GM21723 (cell line): ENCODE data around the gene PIGZ.

ENCODE experiments used
- ATAC-seq: cut with Tn5 transposase; IDR thresholded peaks from one replicate; pipeline ENCODE4 v1.9.1; 2021; ENCODE audit warnings: mild to moderate bottlenecking, moderate library complexity; ENCODE audit not compliant: unreplicated experiment

The PIGZ gene

DNA sequence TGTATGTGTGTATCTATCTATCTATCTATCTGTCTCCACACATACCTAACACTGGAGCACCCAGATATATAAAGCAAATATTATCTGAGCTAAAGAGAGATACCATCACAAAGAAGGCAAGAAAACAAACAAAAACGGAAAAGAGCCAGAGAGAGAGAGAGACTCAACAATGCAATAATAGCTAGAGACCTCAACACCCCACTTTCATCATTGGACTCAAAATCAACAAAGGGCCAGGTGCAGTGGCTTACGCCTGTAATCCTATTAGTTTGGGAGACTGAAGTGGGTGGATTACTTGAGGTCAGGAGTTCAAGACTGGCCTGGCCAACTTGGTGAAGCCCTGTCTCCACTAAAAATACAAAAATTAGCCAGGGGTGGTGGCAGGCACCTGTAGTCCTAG is 49.7 kb downstream of the PIGZ start:
- ATAC-seq, result no peak

DNA sequence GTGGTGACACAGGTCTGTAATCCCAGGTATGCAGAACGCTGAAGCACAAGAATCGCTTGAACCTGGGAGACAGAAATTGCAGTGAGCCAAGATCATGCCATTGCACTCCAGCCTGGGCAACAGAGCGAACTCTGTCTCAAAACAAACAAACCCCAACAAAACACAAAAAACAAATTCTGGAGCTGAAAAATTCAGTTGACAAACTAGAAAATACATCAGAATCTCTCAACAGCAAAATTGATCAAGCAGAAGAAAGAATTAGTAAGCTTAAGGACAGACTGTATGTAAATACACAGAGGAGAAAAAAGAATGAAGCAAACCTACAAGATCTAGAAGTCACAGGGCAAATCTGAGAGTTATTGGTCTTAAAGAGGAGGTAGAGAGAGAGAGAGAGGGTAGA is 51.6 kb downstream of the PIGZ start:
- no peak for ATAC-seq

DNA sequence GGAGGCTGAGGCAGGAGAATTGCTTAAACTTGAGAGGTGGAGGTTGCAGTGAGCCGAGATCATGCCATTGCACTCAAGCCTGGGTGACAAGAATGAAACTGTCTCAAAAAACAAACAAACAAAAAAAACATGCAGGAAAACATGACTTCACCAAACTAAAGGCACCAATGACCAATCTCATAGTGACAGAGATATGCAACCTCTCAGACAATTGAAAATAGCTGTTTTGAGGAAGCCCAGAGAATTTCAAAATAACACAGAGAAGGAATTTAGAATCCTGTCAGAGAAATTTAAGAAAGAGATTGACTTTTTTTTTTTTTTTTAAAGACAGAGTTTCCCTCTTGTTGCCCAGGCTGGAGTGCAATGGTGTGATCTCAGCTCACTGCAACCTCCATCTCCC is 52.4 kb downstream of the PIGZ start:
- ATAC-seq, result no peak

DNA sequence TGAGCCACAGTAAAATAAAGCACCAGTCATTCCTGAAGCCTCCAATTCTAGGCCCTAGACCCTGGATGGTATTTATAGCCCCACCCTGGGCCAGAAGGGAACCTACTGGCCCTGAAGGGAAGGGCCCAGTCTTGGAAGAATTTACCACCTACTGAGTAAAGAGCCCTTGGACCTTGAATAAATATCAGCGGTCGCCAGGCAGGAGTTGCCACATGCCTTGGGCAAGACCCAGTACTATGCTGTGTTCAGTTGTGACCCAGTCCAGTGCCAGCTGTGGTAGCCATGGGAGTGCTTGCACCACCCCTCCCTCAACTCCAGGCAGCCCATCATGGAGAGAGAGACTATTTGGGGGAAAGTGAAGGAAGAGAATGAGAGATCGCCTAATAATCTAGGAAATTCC is 53.3 kb downstream of the PIGZ start:
- ATAC-seq, result no peak

DNA sequence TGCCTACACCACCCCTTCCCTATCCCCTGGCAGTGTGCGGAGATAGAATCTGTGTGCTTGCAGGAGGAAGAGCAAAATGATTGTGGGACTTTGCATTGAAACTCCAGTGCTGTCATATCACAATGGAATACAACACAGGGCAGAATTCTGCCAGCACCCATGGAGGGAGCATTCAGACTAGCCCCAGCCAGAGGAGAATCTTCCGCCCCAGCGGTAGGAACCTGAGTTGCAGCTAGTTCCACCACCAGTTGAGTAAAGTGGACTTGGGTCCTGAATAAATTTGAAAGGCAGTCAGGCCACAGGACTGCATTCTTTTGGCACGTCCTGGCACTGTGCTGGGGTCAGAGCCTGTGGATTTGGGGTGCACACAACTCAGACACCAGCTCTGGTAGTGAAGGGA is 53.8 kb downstream of the PIGZ start:
- ATAC-seq, result no peak

DNA sequence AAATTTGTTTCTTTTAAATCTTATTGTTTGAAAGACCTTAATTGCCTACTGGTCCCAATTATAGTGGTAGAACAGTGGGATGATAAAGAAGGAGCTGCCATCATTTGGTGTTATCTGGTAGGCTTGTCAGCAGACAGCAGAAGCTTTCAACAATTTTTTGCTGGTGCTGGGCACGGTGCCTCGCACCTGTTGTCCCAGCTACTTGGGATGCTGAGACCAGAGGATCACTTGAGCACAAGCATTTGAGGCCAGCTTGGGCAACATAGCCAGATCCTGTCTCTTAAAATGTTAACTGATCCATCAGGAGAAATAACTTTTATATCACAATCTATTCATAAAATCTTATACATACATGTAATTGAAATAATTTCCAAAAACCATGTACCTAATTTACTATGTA is 64.9 kb downstream of the PIGZ start:
- no peak for ATAC-seq

DNA sequence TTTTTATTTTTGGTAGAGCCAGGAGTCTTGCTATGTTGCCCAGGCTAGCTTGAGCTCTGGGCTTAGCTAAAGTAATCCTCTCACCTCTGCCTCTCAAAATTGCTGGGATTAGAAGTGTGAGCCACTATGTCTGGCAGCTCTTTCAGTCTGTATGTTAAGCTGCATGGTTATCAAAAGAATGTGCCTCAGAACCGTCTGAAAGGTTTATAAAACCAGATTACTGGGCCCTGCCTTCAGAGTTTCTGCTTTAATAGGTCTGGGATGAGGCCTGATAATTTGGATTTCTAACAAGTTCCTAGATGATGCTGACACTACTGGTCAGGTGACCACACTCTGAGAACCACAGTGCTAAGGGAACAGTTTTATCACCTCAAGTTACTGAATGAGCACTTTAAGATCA is 66.3 kb downstream of the PIGZ start:
- no peak for ATAC-seq

DNA sequence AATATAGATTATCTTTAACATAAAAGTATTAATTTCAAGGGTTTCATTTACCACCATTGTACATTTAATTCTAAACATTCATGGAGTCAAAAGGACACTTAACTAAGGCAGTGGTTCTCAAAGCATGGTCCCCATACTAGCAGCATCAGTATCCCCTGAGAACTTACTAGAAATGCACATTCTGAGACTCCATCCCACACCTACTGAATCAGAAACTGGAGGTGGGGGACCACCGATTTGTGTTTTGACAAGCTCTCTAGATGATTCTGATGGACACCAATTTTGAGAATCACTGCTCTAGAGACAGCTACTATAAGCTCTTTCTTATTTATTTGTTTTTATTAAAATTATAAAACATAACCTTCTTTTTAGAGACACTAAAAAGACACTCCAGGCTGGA is 66.9 kb downstream of the PIGZ start:
- no peak for ATAC-seq
